Activated naive CD4-positive, alpha-beta T cell treated with anti-CD3 and anti-CD28 coated beads, Interleukin-2, amount 10 ng/mL, durations not matched to agents 5 hours and 36 hours (primary cell): Measurements from ENCODE around the gene ABCA2. TPM values are rescaled to one million over a fixed set of nuclear protein-coding genes. Genes with fewer than 3 reads are reported as not detected.

Experiments used
- total RNA-seq, 2 experiments: library from RNA; stranded (reverse); gene quantifications; one replicate each; pipeline ENCODE4 v1.2.3, GENCODE V29; 2021

The ABCA2 gene
- total RNA-seq, 2 experiments from 2014 or later: 41.1 to 42.6 TPM

Other genes starting within 250 kb of the ABCA2 start
- gene TMEM141, start 236.9 kb downstream of the ABCA2 start, total RNA-seq: 10 to 100 TPM; 33.4 to 35.3 TPM
- gene CCDC183, start 231.9 kb downstream of the ABCA2 start, total RNA-seq: under 1 TPM; 0.46 to 0.76 TPM
- gene RABL6, start 220.3 kb downstream of the ABCA2 start, total RNA-seq: 10 to 100 TPM; 89.0 to 92.1 TPM
- 1 to 10 TPM; 5.6 to 5.9 TPM for gene AJM1, start 185.8 kb downstream of the ABCA2 start, total RNA-seq
- 10 to 100 TPM; 86.7 to 87.5 TPM for gene PHPT1, start 178.8 kb downstream of the ABCA2 start, total RNA-seq
- gene MAMDC4, start 175.9 kb downstream of the ABCA2 start, total RNA-seq: 10 to 100 TPM; 13.4 to 14.6 TPM
- gene EDF1, start 161.9 kb downstream of the ABCA2 start, total RNA-seq: 100 to 1,000 TPM; 316 to 330 TPM
- 10 to 100 TPM; 35.4 to 41.7 TPM for gene TRAF2, start 141.7 kb downstream of the ABCA2 start, total RNA-seq
- gene FBXW5, start 83.5 kb downstream of the ABCA2 start, total RNA-seq: 100 to 1,000 TPM; 104 to 108 TPM
- gene C8G, start 83.0 kb downstream of the ABCA2 start, total RNA-seq: 1 to 10 TPM in 1 of 2 experiments, under 1 TPM in 1; 0.98 to 1.2 TPM
- gene LCN12, start 76.0 kb downstream of the ABCA2 start, total RNA-seq: 1 to 10 TPM; 2.4 to 2.8 TPM
- gene PTGDS, start 50.7 kb downstream of the ABCA2 start, total RNA-seq: 10 to 100 TPM; 13.2 to 17.8 TPM
- gene LCNL1, start 45.2 kb downstream of the ABCA2 start, total RNA-seq: under 1 TPM; 0.58 to 0.60 TPM
- gene PAXX, start 35.8 kb downstream of the ABCA2 start, total RNA-seq: 10 to 100 TPM; 69.6 to 74.6 TPM
- 1 to 10 TPM; 4.5 to 4.6 TPM for gene CLIC3, start 31.7 kb downstream of the ABCA2 start, total RNA-seq
- 1 to 10 TPM; 1.7 to 2.4 TPM for gene FUT7, start 3.9 kb upstream of the ABCA2 start, total RNA-seq
- 10 to 100 TPM; 79.2 to 82.7 TPM for gene NPDC1, start 17.9 kb upstream of the ABCA2 start, total RNA-seq
- under 1 TPM; 0.25 to 0.36 TPM for gene ENTPD2, start 25.8 kb upstream of the ABCA2 start, total RNA-seq
- gene SAPCD2, start 42.3 kb upstream of the ABCA2 start, total RNA-seq: 10 to 100 TPM; 24.5 to 25.2 TPM
- 10 to 100 TPM; 38.3 to 40.2 TPM for gene UAP1L1, start 49.3 kb upstream of the ABCA2 start, total RNA-seq
- gene MAN1B1, start 58.7 kb upstream of the ABCA2 start, total RNA-seq: 10 to 100 TPM; 56.7 to 57.8 TPM
- 100 to 1,000 TPM; 276 to 289 TPM for gene DPP7, start 86.5 kb upstream of the ABCA2 start, total RNA-seq
- gene GRIN1, start 110.9 kb upstream of the ABCA2 start, total RNA-seq: not detected
- gene LRRC26, start 141.8 kb upstream of the ABCA2 start, total RNA-seq: not detected
- not detected for gene TMEM210, start 143.8 kb upstream of the ABCA2 start, total RNA-seq
- 10 to 100 TPM; 62.9 to 65.5 TPM for gene ANAPC2, start 160.3 kb upstream of the ABCA2 start, total RNA-seq
- 10 to 100 TPM; 67.9 to 68.4 TPM for gene SSNA1, start 160.4 kb upstream of the ABCA2 start, total RNA-seq
- 1 to 10 TPM; 9.2 to 9.7 TPM for gene TPRN, start 172.5 kb upstream of the ABCA2 start, total RNA-seq
- 10 to 100 TPM; 27.6 to 29.7 TPM for gene TMEM203, start 177.4 kb upstream of the ABCA2 start, total RNA-seq
- gene NDOR1, start 177.5 kb upstream of the ABCA2 start, total RNA-seq: 10 to 100 TPM; 25.2 to 30.8 TPM
- gene RNF208, start 194.0 kb upstream of the ABCA2 start, total RNA-seq: 1 to 10 TPM; 5.0 TPM
- gene CYSRT1, start 196.9 kb upstream of the ABCA2 start, total RNA-seq: under 1 TPM; 0.36 to 0.40 TPM
- gene RNF224, start 199.3 kb upstream of the ABCA2 start, total RNA-seq: not detected
- not detected for gene SLC34A3, start 202.7 kb upstream of the ABCA2 start, total RNA-seq
- 100 to 1,000 TPM; 242 to 246 TPM for gene TUBB4B, start 213.1 kb upstream of the ABCA2 start, total RNA-seq
- not detected for gene STPG3, start 223.0 kb upstream of the ABCA2 start, total RNA-seq
- 10 to 100 TPM; 52.9 to 54.9 TPM for gene NELFB, start 227.1 kb upstream of the ABCA2 start, total RNA-seq
- 1 to 10 TPM; 8.6 to 8.8 TPM for gene TOR4A, start 249.5 kb upstream of the ABCA2 start, total RNA-seq